ENCODE measurements around the gene SCYL1.
A peak's percentile ranks its signal among the peaks of the same experiment; 100 is the strongest.

SCYL1 gene

DNA sequence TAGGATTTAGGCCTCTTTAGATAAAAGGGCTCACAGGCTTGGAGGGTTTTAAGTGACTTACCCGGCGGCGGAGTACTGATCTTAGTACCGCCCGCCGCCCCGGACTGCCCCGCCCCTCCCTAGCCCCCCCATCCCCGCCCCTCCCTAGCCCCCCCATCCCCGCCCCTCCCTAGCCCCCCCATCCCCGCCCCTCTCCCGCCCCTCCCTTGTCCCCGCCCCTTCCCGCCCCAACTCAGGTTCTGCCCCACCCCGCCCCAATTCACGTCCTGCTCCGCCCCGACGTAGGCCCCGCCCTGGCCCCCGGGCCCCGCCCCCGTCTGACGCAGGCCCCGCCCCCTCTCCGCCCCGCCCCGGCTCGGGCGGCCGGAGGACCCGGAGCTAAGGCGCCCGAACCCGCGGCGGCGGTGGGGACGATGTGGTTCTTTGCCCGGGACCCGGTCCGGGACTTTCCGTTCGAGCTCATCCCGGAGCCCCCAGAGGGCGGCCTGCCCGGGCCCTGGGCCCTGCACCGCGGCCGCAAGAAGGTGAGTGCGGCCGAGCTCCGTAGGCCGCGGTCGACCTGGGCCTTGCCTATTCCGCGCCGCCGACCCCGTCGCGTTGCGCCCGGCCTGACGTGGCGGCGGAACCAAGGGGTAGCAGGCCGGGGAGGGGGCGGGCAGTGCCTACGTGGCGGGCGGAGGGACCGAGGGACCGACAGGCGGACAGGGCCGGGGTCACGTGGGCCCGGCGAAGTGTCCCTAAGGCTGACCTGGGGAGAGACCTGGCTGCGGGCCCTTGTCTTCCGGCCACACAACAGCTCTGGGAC, at the start of gene SCYL1:
SCYL1 (plus strand) TSS at position 343 of the 805 bp plus-strand sequence; CDS start at position 414, 71 bp downstream.
- DNase-seq = peak; percentile 78

- no peak for DNase-seq
Observed at GRCh38 chr11:65476632-65477148, 48.2 kb upstream of the SCYL1 start.

- peak; percentile 95 for DNase-seq
Observed at GRCh38 chr11:65477149-65477965, 47.5 kb upstream of the SCYL1 start.

- DNase-seq = no peak
Observed at GRCh38 chr11:65478388-65479183, 46.3 kb upstream of the SCYL1 start.

DNA sequence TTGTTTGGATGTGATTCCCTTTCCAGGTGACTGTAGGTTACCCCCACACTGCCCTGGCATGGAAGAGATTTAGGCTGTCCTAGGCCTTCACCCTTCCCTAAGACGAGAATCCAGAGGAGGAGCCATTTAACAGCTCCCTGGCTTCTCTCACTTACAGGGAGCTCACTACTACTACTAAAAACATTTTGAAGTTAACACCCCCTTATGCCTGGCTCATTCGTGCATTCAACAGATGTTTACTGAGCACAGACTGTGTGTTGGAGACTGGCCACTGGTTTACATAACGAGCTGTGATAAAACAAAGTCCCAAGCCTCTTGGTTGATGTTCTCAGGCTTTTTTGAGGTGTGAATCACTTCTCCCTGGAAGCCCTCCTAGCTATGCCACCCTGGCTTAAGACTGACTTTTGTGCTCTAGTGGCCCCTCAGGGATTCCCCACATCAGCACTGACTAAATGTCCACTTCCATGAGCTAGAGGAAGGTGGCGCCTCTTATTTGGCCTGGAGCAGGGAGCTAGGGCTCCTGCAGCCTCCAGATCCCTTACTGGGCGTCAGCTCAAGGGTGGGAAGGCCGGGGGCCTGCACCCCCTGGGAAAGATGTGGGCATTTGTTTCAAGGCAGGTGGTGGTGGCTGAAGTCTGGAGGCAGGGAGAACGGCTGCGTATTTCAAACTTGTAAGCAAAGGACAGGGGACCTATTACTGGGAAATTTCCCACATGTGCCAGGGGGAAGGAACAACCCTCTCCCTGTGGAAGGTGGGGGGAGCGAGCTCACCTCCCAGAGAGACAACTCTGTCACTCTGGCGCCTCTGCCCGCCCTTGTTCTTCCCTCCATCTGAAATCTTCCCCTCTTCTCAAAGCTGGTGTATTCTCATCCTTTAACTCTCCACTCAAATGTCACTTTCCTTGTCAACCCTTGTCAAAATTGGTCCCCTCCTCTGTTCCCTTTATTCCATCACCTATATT, 45.4 kb upstream of the SCYL1 start:
- DNase-seq = no peak

- DNase-seq = no peak
Observed at GRCh38 chr11:65482306-65482850, 42.5 kb upstream of the SCYL1 start.

DNA sequence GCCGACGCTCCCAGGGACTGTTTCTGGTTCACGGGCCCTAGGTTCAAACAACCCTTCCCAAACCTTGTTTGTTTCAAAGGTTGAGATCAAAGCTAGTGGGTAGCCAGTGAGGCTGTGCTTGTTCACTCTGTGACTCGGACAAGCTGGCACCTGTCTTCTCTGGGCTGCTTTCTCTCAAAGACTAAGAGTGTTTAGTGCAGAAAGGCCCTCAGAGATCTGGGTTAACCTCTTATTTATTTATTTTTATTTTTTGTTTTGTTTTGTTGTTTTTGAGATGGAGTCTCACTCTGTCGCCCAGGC, 39.0 kb upstream of the SCYL1 start:
- DNase-seq = no peak

DNA sequence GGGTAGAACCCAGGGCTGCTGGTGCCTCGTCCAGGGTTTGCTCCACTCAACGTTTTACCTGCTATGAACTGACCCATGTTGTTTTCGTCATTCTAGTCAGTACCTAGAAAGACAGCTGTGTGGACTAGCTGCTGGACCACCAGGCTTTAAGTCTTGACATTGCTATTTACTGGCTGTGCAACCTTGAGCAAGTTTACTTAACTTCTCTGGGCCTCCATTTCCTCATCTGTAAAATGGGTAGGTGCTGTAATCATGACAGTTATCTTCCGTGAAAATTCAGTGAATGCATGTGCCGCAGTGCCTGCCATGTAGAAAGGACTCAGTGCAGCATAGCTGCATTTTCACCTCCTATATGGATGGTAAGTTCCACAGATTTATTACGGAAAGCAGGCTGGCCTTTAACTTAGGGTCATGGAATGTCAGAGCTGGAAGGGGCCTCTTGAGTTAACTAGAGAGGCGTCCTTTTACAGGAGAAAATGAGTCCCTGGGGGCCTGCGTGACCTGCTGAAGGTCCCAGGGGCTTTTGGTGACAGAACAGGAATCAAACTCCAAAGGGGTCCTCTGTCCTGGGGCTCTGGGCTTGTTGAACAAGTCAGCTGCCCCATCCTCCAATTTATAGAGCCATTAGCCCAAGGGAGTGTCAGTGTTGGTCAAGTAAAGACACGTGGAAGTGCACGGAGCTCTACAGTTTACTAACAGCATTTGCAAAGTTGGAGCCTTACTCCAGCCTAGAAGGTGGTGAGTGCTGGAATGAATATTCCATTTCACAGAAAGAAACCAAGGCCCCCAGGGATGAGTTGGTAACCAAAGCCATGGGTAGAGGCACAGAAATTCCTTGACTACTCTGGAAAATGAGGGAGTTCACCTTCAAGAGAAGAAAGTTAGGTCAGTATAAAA, 38.1 kb upstream of the SCYL1 start:
- DNase-seq = no peak

DNA sequence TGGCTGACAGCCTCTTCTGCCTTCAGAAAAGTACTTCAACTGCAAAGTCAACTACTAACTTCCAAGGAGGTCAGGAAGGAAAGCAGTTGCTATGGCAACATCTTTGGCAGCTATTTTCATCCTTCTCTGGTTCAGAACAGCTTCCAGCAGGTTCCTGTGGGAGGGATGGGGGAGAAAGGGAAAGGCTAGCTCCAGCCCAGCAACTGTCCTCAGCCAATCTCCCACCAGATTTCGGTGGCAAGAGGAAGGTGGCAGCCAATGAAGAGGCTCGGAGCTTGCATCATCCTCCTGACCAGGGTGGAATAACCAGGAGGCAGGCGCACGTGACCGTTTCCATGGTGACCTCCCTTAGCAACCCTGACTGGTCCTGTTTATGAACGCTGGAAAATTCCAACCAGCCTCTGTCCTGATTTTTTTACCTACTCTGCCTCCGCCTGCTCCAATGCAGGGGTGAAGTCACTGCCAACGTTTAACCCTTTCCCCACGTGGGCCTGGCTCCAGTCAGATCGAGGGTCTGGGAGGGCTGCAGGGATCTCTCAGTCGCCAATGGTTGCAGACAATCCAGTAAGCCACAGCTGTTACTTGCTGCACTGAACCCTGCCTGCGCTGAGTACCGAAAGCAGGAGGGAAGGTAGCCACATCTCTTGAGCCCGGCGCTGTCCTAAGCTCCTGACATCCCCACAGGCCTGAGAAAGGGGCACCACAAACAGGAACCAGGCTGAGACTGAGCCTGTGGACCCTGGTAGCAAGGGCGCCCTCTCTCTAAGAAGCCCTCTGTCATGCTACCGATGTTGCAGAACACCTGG, 37.2 kb upstream of the SCYL1 start:
- DNase-seq = no peak

DNA sequence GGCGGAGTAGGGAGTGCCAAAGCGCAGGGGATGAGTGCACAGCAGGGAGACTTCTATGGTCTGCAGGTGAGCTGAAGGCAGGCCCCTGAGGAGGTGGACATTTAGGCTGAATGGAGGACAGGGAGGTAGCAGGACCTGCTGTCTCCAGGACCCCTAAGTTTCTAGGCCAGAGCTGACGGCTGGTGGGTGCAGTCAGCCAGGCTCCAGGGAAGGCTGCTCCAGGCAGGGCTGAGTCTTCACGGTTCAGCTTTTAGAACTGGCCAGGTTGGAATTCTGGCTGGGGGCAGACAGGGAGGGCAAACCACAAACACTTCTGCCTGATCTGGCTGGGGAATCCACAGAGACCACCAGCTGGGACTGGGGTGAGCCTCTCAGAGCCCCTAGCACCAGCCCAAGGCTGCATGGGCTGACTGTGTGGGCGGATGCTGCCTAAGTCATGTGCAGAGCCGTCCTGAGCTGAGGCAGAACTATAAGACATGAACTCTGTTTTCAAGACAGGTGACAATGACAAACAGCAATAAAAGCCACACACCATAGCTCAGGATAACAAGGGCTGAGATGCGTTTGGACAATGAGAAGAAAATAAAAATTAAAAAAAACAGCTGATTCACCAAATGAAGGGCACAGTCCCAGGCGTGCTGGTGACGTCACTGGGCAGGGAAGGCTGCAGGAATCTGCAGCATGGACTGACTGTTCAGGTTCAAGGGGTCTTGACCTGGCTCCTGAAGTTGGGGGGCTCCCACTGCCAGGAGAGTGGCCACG, 36.4 kb upstream of the SCYL1 start:
- no peak for DNase-seq

DNA sequence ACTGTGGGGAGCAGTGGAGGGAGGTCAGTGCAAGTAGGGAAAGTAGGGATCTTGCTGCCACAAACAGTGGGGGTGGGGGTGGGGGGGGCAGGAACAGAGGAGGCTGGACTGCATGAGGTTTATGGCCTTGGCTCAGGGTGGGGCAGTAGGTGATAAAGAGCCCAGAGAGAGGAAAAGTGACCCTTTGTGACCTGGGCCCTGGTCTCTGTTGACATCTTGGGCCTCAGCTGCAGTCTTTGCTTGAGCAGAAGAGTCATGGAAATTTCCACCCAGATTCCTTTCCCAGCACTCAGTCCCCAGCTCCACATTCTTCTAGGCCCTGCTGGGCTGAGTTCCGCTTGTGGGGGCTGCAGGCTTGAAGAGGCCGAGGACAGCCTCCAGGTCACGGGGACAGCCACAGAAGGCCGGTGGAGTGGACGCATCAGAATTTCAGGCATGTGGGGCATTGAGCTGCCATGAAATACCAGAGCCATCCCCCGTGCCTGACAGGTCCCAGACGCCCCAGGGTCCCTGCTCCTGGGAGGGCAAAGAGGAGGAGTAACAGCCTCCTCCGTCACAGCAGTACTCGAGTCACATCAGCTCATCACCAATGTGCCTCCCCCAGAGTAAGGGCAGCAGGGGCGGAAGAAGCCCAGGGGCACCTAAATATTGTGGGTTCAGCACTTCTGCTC, 35.7 kb upstream of the SCYL1 start:
- no peak for DNase-seq

- DNase-seq = no peak
Observed at GRCh38 chr11:65489706-65490320, 35.1 kb upstream of the SCYL1 start.

DNA sequence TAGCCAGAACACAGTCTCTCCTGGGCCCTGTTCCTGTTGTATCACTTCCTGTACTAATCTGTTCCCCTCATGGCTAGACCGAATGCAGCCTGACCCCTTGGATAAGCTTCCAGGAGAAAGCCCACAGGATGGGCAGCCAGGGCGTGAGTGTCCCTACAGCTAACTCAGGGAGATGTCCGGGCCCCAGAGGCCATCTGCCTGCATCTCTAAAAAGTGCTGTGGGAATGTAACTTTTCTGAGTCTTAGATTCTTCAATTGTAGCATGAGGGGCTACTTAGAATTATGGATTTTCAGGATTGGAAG, 33.8 kb upstream of the SCYL1 start:
- DNase-seq = no peak

- DNase-seq = no peak
Observed at GRCh38 chr11:65491614-65492386, 33.1 kb upstream of the SCYL1 start.

DNA sequence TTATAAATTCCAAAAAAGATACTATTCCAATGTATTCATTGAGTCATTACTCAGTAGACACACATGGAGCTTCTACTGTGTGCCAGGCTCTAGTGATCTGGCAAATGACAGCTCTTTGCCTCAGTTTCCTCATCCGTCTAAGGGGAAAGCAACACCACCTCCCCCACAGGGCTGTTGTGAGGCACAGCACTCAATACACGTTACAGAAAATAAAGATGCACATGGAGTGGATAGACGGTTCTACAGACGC, 32.6 kb upstream of the SCYL1 start:
- DNase-seq = no peak

DNA sequence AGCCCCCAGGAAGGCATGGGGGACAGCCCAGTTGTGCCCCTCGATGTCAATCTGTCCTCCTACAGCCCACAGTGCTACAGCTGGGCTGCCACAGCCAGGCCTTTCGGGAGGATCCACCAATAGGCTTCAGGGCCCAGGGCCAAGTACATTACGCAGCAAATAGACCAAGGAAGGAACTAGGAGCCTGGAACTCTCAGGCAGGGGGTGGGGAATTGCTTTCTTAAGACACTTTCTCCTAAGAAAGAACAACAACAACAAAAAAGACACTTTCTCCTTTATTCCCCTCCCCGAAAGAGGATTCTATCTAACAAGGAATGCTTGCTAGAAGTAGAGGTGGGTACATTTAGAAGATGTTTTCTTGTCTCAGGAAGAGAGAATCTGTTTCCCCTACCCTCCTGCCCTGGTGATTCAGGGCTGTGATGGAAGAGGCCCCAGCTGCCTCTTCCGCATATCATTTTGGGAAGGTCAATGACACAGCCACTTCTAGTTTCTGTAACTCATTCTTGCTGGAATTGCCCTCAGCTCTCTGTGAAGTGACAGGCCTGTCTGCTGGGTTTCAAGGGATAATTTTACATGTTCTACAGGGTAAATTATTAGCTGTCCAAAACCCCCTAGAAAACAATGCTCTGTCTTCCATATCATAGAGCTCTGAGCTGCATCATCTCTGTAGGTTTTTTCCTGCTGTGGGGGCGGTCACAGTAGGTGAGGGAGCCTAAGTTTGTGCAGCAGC, 32.1 kb upstream of the SCYL1 start:
- DNase-seq = peak; percentile 48

Measured in stimulated activated CD4-positive, alpha-beta T cell treated with anti-CD3 and anti-CD28 coated beads, Interleukin-4, amount 100 ng/mL, for 24 hours (primary cell).